ENCODE data around the gene PRRC2A. TPM values are rescaled to one million over a fixed set of nuclear protein-coding genes. Genes with fewer than 3 reads are reported as not detected.

Gene PRRC2A
- total RNA-seq, 3 donors from 2014 or later, result 109 to 151 (median 120) TPM

- no peak for DNase-seq
- H3K36me3 ChIP-seq (ENCODE audit: low read depth), result peaks cover 28% of the 10 kb centered on the region
- no peak for ATAC-seq
- TF ChIP-seq, protein P1, sequence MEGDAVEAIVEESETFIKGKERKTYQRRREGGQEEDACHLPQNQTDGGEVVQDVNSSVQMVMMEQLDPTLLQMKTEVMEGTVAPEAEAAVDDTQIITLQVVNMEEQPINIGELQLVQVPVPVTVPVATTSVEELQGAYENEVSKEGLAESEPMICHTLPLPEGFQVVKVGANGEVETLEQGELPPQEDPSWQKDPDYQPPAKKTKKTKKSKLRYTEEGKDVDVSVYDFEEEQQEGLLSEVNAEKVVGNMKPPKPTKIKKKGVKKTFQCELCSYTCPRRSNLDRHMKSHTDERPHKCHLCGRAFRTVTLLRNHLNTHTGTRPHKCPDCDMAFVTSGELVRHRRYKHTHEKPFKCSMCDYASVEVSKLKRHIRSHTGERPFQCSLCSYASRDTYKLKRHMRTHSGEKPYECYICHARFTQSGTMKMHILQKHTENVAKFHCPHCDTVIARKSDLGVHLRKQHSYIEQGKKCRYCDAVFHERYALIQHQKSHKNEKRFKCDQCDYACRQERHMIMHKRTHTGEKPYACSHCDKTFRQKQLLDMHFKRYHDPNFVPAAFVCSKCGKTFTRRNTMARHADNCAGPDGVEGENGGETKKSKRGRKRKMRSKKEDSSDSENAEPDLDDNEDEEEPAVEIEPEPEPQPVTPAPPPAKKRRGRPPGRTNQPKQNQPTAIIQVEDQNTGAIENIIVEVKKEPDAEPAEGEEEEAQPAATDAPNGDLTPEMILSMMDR (IDR thresholded peaks at IDR 0.05), result no peak
- no peaks in the 10 kb centered on the region for H3K4me1 ChIP-seq (ENCODE audit: low read depth)
- no peaks in the 10 kb centered on the region for H3K9me3 ChIP-seq
- intact Hi-C loops (cut with DNase I, micrococcal nuclease), result no loop called here
- H3K4me3 ChIP-seq, result no peak overlapping the region
These were observed 10.7 kb downstream of the PRRC2A start for GRCh38 chr6:31631209-31631608.

DNA sequence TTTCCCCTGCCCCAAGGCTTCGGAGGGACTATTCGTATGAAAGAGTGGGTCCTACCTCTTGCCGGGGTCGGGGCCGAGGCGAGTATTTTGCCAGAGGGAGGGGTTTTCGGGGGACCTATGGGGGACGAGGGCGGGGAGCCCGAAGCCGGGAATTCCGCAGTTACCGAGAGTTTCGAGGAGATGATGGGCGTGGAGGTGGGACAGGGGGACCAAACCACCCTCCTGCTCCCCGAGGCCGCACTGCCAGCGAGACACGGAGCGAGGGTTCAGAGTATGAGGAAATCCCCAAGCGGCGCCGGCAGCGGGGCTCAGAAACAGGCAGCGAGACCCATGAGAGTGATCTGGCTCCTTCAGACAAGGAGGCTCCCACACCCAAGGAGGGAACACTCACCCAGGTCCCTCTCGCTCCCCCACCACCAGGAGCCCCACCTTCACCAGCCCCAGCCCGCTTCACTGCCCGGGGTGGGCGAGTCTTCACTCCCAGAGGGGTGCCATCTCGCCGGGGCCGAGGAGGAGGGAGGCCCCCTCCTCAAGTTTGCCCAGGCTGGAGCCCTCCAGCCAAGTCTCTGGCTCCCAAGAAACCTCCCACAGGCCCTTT is 11.3 kb downstream of the PRRC2A start:
- intact Hi-C loops (cut with DNase I, micrococcal nuclease), result no loop called here
- no peaks in the 10 kb centered on the region for H3K4me1 ChIP-seq (ENCODE audit: low read depth)
- no peaks in the 10 kb centered on the region for H3K9me3 ChIP-seq
- no peak overlapping the region for H3K4me3 ChIP-seq
- DNase-seq, result no peak
- ATAC-seq, result no peak
- H3K36me3 ChIP-seq (ENCODE audit: low read depth), result peaks cover 22% of the 10 kb centered on the region
- TF ChIP-seq, protein P1 (IDR thresholded peaks at IDR 0.05), result no peak

DNA sequence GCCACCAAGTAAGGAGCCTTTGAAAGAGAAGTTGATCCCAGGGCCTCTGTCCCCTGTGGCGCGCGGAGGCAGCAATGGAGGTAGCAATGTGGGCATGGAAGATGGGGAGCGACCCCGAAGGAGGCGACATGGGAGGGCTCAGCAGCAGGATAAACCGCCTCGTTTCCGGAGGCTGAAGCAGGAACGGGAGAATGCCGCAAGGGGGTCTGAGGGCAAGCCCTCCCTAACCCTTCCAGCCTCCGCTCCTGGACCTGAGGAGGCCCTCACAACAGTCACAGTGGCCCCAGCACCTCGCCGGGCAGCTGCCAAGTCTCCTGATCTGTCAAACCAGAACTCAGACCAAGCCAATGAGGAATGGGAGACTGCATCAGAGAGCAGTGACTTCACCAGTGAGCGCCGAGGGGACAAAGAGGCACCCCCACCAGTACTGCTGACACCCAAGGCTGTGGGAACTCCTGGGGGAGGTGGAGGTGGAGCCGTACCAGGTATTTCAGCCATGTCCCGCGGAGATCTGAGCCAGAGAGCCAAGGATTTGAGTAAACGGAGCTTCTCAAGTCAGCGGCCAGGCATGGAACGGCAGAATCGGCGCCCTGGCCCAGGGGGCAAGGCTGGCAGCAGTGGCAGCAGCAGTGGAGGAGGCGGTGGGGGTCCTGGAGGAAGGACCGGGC is 11.9 kb downstream of the PRRC2A start:
- Histone ChIP-seq H3K4me3 (no peak overlapping the region), H3K4me1 (ENCODE audit: low read depth) (no peaks in the 10 kb centered on the region), H3K36me3 (ENCODE audit: low read depth) (peaks cover 24% of the 10 kb centered on the region), H3K9me3 (no peaks in the 10 kb centered on the region)
- ATAC-seq (no peak), DNase-seq (no peak)
- intact Hi-C loops (cut with DNase I, micrococcal nuclease), result no loop called here
- TF ChIP-seq, protein P1 (IDR thresholded peaks at IDR 0.05), result no peak

- DNase-seq, result no peak
- Histone ChIP-seq H3K36me3 (ENCODE audit: low read depth) (peaks cover 14% of the 10 kb centered on the region), H3K4me3 (no peak overlapping the region), H3K4me1 (ENCODE audit: low read depth) (no peaks in the 10 kb centered on the region), H3K9me3 (no peaks in the 10 kb centered on the region)
- no peak for ATAC-seq
- TF ChIP-seq, protein P1 (IDR thresholded peaks at IDR 0.05), result no peak
- intact Hi-C loops (cut with DNase I, micrococcal nuclease), result no loop called here
These were observed 12.9 kb downstream of the PRRC2A start for GRCh38 chr6:31633447-31633846.

DNA sequence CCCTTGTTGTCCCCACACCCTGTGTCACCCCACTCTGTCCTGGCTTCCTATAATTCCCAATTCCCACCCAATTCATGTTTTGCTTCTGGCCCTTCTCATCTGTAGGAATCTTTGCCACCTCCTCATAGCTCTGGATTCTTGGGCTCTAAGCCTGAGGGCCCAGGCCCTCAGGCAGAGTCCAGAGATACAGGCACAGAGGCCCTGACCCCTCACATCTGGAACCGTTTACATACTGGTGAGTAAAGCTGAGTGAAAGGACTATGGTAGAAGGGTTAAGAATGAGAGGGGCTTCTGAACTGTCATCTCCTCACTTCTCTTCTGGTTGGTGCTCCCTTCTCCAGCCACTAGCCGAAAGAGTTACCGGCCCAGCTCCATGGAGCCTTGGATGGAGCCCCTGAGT is 13.6 kb downstream of the PRRC2A start:
- H3K4me1 ChIP-seq (ENCODE audit: low read depth), result no peaks in the 10 kb centered on the region
- no peak for ATAC-seq
- intact Hi-C loops (cut with DNase I, micrococcal nuclease), result no loop called here
- TF ChIP-seq, protein P1 (IDR thresholded peaks at IDR 0.05), result no peak
- H3K4me3 ChIP-seq, result no peak overlapping the region
- DNase-seq, result no peak
- no peaks in the 10 kb centered on the region for H3K9me3 ChIP-seq
- H3K36me3 ChIP-seq (ENCODE audit: low read depth), result peaks cover 12% of the 10 kb centered on the region
